Epithelial cell of esophagus (primary cell): ENCODE results near the gene SGCA.

Source experiments
- DNase-seq: peaks from one replicate; pipeline ENCODE4 v3.0.0; 2010; ENCODE audit warnings: low read depth
- H3K4me3 ChIP-seq: 2 replicates; pipeline ENCODE4 v1.5.1; 2011; ENCODE audit warnings: mild to moderate bottlenecking, low read length, control low read depth
- CTCF ChIP-seq: IDR thresholded peaks from 2 replicates; pipeline ENCODE4 v1.5.1; 2011; ENCODE audit warnings: low read depth, mild to moderate bottlenecking, low read length, control low read depth, inconsistent platforms; ENCODE audit not compliant: insufficient read depth; ENCODE audit errors: missing control alignments

SGCA gene

GRCh38 chr17:50165066-50165465 is 739 bp upstream of the SGCA start:
- TF ChIP-seq CTCF = no peak
- H3K4me3 ChIP-seq = no peak overlapping the region
- DNase-seq = no peak

GRCh38 chr17:50165466-50165865 is 339 bp upstream of the SGCA start:
- no peak for TF ChIP-seq CTCF
- H3K4me3 ChIP-seq = no peak overlapping the region
- no peak for DNase-seq

- no peak for TF ChIP-seq CTCF
- no peak for DNase-seq
- no peak overlapping the region for H3K4me3 ChIP-seq
Observed at GRCh38 chr17:50166518-50167181, 845 bp downstream of the SGCA start.

- TF ChIP-seq CTCF = no peak
- no peak overlapping the region for H3K4me3 ChIP-seq
- no peak for DNase-seq
Observed at GRCh38 chr17:50167371-50167770, 1.6 kb downstream of the SGCA start.

GRCh38 chr17:50168319-50168718 is 2.5 kb downstream of the SGCA start:
- no peak for TF ChIP-seq CTCF
- no peak overlapping the region for H3K4me3 ChIP-seq

GRCh38 chr17:50169121-50169764 is 3.4 kb downstream of the SGCA start:
- TF ChIP-seq CTCF = peak; percentile 92
- H3K4me3 ChIP-seq = no peak overlapping the region
- peak; percentile 66 for DNase-seq

More at GRCh38 chr17:50168319-50168718, 2.5 kb downstream of the SGCA start:
- no peak for DNase-seq

GRCh38 chr17:50169881-50170459 is 4.2 kb downstream of the SGCA start:
- no peak overlapping the region for H3K4me3 ChIP-seq
- DNase-seq = no peak
- TF ChIP-seq CTCF = no peak
